Mesenchymal stem cell (in vitro differentiated cells and primary cell): Measurements from ENCODE around the gene NHLRC2.

Experiments used
- DNase-seq: peaks from one replicate; pipeline ENCODE4 v3.0.0-alpha.2; 2013
- H2AFZ ChIP-seq: one replicate; pipeline ENCODE4 v1.6.1; 2013; ENCODE audit warnings: low read depth, mild to moderate bottlenecking, control low read depth, inconsistent platforms, low read length, moderate library complexity
- H2AK5ac ChIP-seq: 2 replicates; pipeline ENCODE4 v1.6.1; 2013; ENCODE audit warnings: low read length, moderate library complexity, mild to moderate bottlenecking, inconsistent platforms; ENCODE audit not compliant: severe bottlenecking
- H2BK120ac ChIP-seq: one replicate; pipeline ENCODE4 v1.6.1; 2013; ENCODE audit warnings: low read depth, mild to moderate bottlenecking, inconsistent platforms, low read length, moderate library complexity
- H2BK12ac ChIP-seq, 2 experiments: one replicate each; pipeline ENCODE4 v1.6.1; 2013; ENCODE audit warnings: inconsistent platforms in 2 of 2, low read length in 2 of 2, mild to moderate bottlenecking in 2 of 2, moderate library complexity in 2 of 2, control low read depth in 1 of 2
- H2BK15ac ChIP-seq: one replicate; pipeline ENCODE4 v1.6.1; 2013; ENCODE audit warnings: mild to moderate bottlenecking, low read depth, inconsistent platforms; ENCODE audit not compliant: poor library complexity, severe bottlenecking
- H2BK5ac ChIP-seq: 2 replicates; pipeline ENCODE4 v1.6.1; 2013; ENCODE audit warnings: low read depth, mild to moderate bottlenecking, low read length, control low read depth, inconsistent platforms; ENCODE audit not compliant: poor library complexity, severe bottlenecking
- H3K14ac ChIP-seq, 2 experiments: one replicate each; pipeline ENCODE4 v1.6.1; 2013; ENCODE audit warnings: inconsistent platforms in 2 of 2, low read length in 2 of 2, control low read depth in 1 of 2, mild to moderate bottlenecking in 1 of 2, moderate library complexity in 1 of 2
- H3K18ac ChIP-seq, 2 experiments: one replicate each; pipeline ENCODE4 v1.6.1; 2013; ENCODE audit warnings: inconsistent platforms in 2 of 2, low read length in 2 of 2, control low read depth in 1 of 2, low read depth in 1 of 2, mild to moderate bottlenecking in 1 of 2
- H3K23ac ChIP-seq, 2 experiments: one replicate each; pipeline ENCODE4 v1.6.1; 2013; ENCODE audit warnings: inconsistent platforms in 2 of 2, low read length in 2 of 2, mild to moderate bottlenecking in 2 of 2, moderate library complexity in 2 of 2, control low read depth in 1 of 2
- H3K27ac ChIP-seq: 2 replicates; pipeline ENCODE4 v1.5.1; 2013; ENCODE audit warnings: mild to moderate bottlenecking, moderate library complexity, low read length, control low read depth, inconsistent platforms; ENCODE audit not compliant: poor library complexity, severe bottlenecking
- H3K27me3 ChIP-seq, 2 experiments: 2 replicates each; pipeline versions ENCODE4 v1.6.1 to v1.7.0; 2013; ENCODE audit warnings: low read length in 2 of 2, mild to moderate bottlenecking in 2 of 2, moderate library complexity in 2 of 2, control low read depth in 1 of 2, inconsistent platforms in 1 of 2; ENCODE audit not compliant: control insufficient read depth in 1 of 2, insufficient read depth in 1 of 2
- H3K36me3 ChIP-seq, 2 experiments: 2 replicates each; pipeline versions ENCODE4 v1.6.1 to v1.7.0; 2013; ENCODE audit warnings: low read length in 2 of 2, control low read depth in 1 of 2, inconsistent platforms in 1 of 2, low read depth in 1 of 2, mild to moderate bottlenecking in 1 of 2; ENCODE audit not compliant: insufficient read depth in 2 of 2, control insufficient read depth in 1 of 2
- H3K4ac ChIP-seq, 2 experiments: one replicate each; pipeline ENCODE4 v1.6.1; 2013; ENCODE audit warnings: inconsistent platforms in 2 of 2, low read length in 2 of 2, mild to moderate bottlenecking in 2 of 2, moderate library complexity in 2 of 2, control low read depth in 1 of 2, low read depth in 1 of 2
- H3K4me1 ChIP-seq: 2 replicates; pipeline ENCODE4 v1.6.1; 2013; ENCODE audit warnings: low read depth, low read length, control low read depth; ENCODE audit not compliant: control insufficient read depth, insufficient read depth
- H3K4me2 ChIP-seq: 2 replicates; pipeline ENCODE4 v1.6.1; 2013; ENCODE audit warnings: low read length, mild to moderate bottlenecking, inconsistent platforms; ENCODE audit not compliant: poor library complexity, severe bottlenecking
- H3K4me3 ChIP-seq, 2 experiments: 2 replicates each; pipeline versions ENCODE4 v1.5.1 to v1.7.0; 2013; ENCODE audit warnings: low read length in 2 of 2, mild to moderate bottlenecking in 2 of 2, control low read depth in 1 of 2, low read depth in 1 of 2; ENCODE audit not compliant: insufficient read depth in 1 of 2
- H3K79me1 ChIP-seq: replicated peaks from 2 replicates; pipeline ENCODE4 v1.6.1; 2013; ENCODE audit warnings: mild to moderate bottlenecking, control low read depth, low read length, inconsistent platforms; ENCODE audit not compliant: poor library complexity, severe bottlenecking
- H3K9ac ChIP-seq: 2 replicates; pipeline ENCODE4 v1.7.0; 2013; ENCODE audit warnings: mild to moderate bottlenecking, low read length, moderate library complexity
- H3K9me3 ChIP-seq: 2 replicates; pipeline ENCODE4 v1.7.0; 2013; ENCODE audit warnings: mild to moderate bottlenecking, low read length; ENCODE audit not compliant: control insufficient read depth
- H4K8ac ChIP-seq: one replicate; pipeline ENCODE4 v1.6.1; 2013; ENCODE audit warnings: inconsistent platforms, mild to moderate bottlenecking, low read length, moderate library complexity
- H4K91ac ChIP-seq: one replicate; pipeline ENCODE4 v1.6.1; 2013; ENCODE audit warnings: mild to moderate bottlenecking, low read length, inconsistent platforms
- WGBS: methylation state at CpG from one replicate; pipeline ENCODE4 v1.1.7; 2013; ENCODE audit warnings: mixed read lengths; 5-methylcytosine and 5-hydroxymethylcytosine counted together

The NHLRC2 gene

DNA sequence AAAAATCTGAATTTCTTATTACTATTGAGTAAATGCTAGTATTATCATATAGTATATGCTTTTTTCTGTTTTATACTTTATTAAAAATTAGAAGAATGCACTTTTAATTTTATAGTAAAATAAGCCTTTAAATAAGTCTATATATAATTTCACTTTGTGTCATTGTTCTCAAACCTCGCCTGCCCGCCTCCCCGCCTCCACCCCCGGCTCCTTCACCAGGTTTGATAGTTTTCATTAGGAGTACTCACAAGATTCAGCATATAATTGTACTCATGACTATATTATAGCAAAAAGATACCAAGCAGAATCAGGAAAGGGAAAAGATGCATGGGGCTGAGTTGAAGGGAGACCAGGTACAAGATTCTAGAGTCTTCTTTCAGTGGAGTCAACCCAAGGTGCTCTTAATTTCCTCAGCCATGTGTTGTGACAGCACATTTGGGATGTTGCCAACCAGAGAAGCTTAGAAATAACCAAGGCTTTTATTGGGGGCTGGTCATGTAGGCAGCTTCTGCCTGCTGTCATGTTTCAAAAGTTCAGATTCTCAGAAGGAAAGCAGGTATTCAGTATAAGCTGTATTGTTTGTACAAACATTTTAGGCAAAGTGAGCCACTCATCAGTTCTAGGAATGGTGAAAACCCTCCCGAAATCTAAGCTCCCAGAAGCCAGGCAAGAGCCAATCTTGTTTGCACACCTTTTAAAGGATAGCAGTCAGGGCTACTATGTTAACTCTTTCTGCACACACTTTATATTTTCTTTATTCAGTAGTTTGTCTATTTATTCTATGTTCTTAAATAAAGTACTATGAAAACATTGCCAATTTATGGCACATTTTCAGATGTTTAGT is 12.3 kb downstream of the NHLRC2 start:
- H4K91ac ChIP-seq = no peak overlapping the region
- no peak overlapping the region for H3K4me3 ChIP-seq
- H3K4me1 ChIP-seq = no peaks in the 10 kb centered on the region
- H2BK12ac ChIP-seq = no peak overlapping the region
- no peak overlapping the region for H2AFZ ChIP-seq
- H3K4me2 ChIP-seq = no peak overlapping the region
- H3K18ac ChIP-seq = no peak overlapping the region
- no peak overlapping the region for H3K27ac ChIP-seq
- no peak overlapping the region for H3K4ac ChIP-seq
- H3K79me1 ChIP-seq = peaks cover 9% of the 10 kb centered on the region
- DNase-seq = no peak
- no peak overlapping the region for H3K14ac ChIP-seq
- H4K8ac ChIP-seq = no peak overlapping the region
- H2BK15ac ChIP-seq = no peak overlapping the region
- H3K36me3 ChIP-seq = peaks cover 0 to 16% of the 10 kb centered on the region in 2 experiments
- H3K9ac ChIP-seq = no peak overlapping the region
- H3K23ac ChIP-seq = no peak overlapping the region
- WGBS = 100% methylated on average over 1 of the region's 5 CpGs
- H3K27me3 ChIP-seq = no peaks in the 10 kb centered on the region
- H3K9me3 ChIP-seq = peaks cover under 1% of the 10 kb centered on the region
- H2AK5ac ChIP-seq = no peak overlapping the region
- no peak overlapping the region for H2BK120ac ChIP-seq
- no peak overlapping the region for H2BK5ac ChIP-seq

DNA sequence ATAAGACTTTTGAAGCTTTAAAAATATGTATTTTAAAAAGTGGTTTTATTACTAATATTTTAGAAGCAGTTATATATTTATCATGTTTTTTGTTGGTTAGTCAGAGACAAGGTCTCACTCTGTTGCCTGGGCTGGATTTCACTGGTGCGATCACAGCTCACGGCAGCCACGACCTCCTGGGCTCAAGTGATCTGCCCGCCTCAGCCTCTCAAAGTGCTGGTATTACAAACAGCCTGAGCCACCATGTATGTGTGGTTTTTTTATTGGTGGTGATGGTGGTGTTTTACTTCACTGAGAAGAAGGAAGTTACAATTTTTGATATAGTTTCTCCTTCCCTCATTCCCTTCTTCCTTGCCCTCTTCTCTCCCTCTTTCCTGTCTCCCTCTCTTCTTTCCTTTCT is 13.4 kb downstream of the NHLRC2 start:
- H3K36me3 ChIP-seq = peaks cover 0 to 12% of the 10 kb centered on the region in 2 experiments
- 93% methylated on average over 4 of the region's 4 CpGs for WGBS
- H3K4me2 ChIP-seq = no peak overlapping the region
- no peak overlapping the region for H3K9ac ChIP-seq
- H2BK5ac ChIP-seq = no peak overlapping the region
- no peak overlapping the region for H2BK12ac ChIP-seq
- peaks cover 10% of the 10 kb centered on the region for H3K9me3 ChIP-seq
- no peak overlapping the region for H3K4ac ChIP-seq
- H3K27ac ChIP-seq = no peak overlapping the region
- no peak overlapping the region for H3K14ac ChIP-seq
- no peaks in the 10 kb centered on the region for H3K4me1 ChIP-seq
- H2BK15ac ChIP-seq = no peak overlapping the region
- H2AK5ac ChIP-seq = no peak overlapping the region
- H2AFZ ChIP-seq = no peak overlapping the region
- H3K79me1 ChIP-seq = peaks cover 11% of the 10 kb centered on the region
- H4K8ac ChIP-seq = no peak overlapping the region
- H4K91ac ChIP-seq = no peak overlapping the region
- no peak overlapping the region for H3K18ac ChIP-seq
- H3K23ac ChIP-seq = no peak overlapping the region
- no peaks in the 10 kb centered on the region for H3K27me3 ChIP-seq
- H2BK120ac ChIP-seq = no peak overlapping the region
- no peak overlapping the region for H3K4me3 ChIP-seq
- DNase-seq = no peak

DNA sequence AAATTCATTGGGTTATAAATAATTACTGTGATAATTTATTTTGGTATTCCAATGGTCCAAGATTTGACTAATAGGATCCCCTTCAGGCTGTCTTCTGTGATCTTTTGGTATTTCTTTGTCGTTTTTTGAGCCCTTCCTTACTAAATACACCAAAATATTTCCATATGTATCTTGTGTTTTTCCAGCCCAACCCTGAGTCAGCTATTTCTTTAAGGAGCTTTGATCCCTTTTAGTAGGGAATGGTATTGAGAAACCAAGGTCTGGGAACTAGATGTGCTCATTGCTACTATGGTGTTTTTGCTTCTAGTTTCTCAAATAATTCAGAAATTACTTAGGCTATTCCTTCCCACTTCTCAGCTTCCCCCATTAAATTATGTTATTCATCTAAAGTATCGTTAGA is 15.3 kb downstream of the NHLRC2 start:
- H3K27ac ChIP-seq = no peak overlapping the region
- H3K79me1 ChIP-seq = peaks cover 7% of the 10 kb centered on the region
- H4K91ac ChIP-seq = no peak overlapping the region
- peaks cover 19% of the 10 kb centered on the region for H3K9me3 ChIP-seq
- H3K18ac ChIP-seq = no peak overlapping the region
- no peaks in the 10 kb centered on the region for H3K27me3 ChIP-seq
- DNase-seq = no peak
- 100% methylated on average over 1 of the region's 2 CpGs for WGBS
- H3K4me2 ChIP-seq = no peak overlapping the region
- peaks cover 0 to 8% of the 10 kb centered on the region in 2 experiments for H3K36me3 ChIP-seq
- no peak overlapping the region for H3K4me3 ChIP-seq
- H3K14ac ChIP-seq = no peak overlapping the region
- H2BK12ac ChIP-seq = no peak overlapping the region
- no peak overlapping the region for H3K9ac ChIP-seq
- H2BK120ac ChIP-seq = no peak overlapping the region
- H2AFZ ChIP-seq = no peak overlapping the region
- H3K4ac ChIP-seq = no peak overlapping the region
- H3K4me1 ChIP-seq = peaks cover 2% of the 10 kb centered on the region
- no peak overlapping the region for H2AK5ac ChIP-seq
- H4K8ac ChIP-seq = no peak overlapping the region
- no peak overlapping the region for H2BK5ac ChIP-seq
- no peak overlapping the region for H2BK15ac ChIP-seq
- H3K23ac ChIP-seq = no peak overlapping the region

DNA sequence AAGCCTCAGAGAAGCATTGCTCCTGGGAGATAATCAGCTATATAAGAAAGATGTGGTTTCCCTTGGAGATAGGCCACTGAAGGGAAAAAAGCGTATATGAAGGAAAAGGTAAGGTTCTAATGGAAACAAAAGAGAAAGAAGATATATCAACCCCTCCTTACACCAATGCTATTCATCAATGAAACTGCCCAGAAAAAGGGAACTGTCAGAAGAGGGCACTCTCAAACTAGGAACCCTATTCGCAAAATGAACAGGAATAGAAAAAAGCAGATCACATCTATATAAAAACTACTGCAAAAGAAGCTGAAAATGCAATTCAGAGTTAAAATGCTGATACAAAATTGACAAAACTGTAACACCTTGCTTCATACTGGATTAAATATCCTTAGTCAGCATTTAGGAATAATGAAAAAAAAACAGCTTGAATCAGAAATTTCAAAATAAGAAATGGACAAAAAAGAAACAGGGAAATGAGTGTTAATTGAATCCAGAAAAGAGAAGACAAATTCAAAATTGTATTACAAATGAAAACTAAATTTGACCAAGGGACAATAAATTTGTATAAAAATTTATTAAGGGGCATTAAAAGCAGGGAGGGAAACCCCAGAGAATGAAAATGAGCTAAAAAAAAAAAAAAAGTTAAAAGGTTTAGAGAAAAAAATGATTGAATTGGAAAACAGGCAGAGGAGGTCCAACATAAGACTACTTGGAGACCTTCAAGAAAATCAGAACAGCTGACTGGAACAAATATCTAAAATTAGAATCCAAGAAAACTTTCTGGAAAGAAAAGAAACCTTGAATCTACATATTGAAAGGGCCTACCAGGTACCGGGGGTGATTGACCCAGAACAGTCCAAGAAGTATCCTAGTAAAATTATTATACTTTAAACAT is 17.9 kb downstream of the NHLRC2 start:
- peaks cover 19% of the 10 kb centered on the region for H3K9me3 ChIP-seq
- peaks cover 7% of the 10 kb centered on the region for H3K79me1 ChIP-seq
- no peak overlapping the region for H2BK15ac ChIP-seq
- peaks cover 2% of the 10 kb centered on the region for H3K4me1 ChIP-seq
- peaks cover 0 to 15% of the 10 kb centered on the region in 2 experiments for H3K36me3 ChIP-seq
- H3K9ac ChIP-seq = no peak overlapping the region
- H4K8ac ChIP-seq = no peak overlapping the region
- H3K4ac ChIP-seq = no peak overlapping the region
- H2BK5ac ChIP-seq = no peak overlapping the region
- H3K14ac ChIP-seq = no peak overlapping the region
- H2AK5ac ChIP-seq = no peak overlapping the region
- H3K23ac ChIP-seq = no peak overlapping the region
- H2BK12ac ChIP-seq = no peak overlapping the region
- no peak overlapping the region for H4K91ac ChIP-seq
- H3K18ac ChIP-seq = no peak overlapping the region
- H2AFZ ChIP-seq = no peak overlapping the region
- no peak overlapping the region for H3K27ac ChIP-seq
- H2BK120ac ChIP-seq = no peak overlapping the region
- DNase-seq = no peak
- H3K27me3 ChIP-seq = no peaks in the 10 kb centered on the region
- H3K4me3 ChIP-seq = no peak overlapping the region
- no CpG with 5 or more reads among the region's 3 CpGs for WGBS
- no peak overlapping the region for H3K4me2 ChIP-seq
